GM12892 (cell line): Measurements from ENCODE around the gene CLEC19A.

Experiments
- POLR2A ChIP-seq: IDR thresholded peaks from 2 replicates; pipeline ENCODE4 v1.6.1; 2011; ENCODE audit warnings: low read depth, low read length, control low read depth
- POLR2AphosphoS5 ChIP-seq: IDR thresholded peaks from 2 replicates; pipeline ENCODE4 v1.6.1; 2011; ENCODE audit warnings: low read depth, low read length, control low read depth
- TAF1 ChIP-seq: IDR thresholded peaks from 2 replicates; pipeline ENCODE4 v1.6.1; 2011; ENCODE audit warnings: low read depth, mild to moderate bottlenecking, control low read depth, low read length, borderline replicate concordance

DNA sequence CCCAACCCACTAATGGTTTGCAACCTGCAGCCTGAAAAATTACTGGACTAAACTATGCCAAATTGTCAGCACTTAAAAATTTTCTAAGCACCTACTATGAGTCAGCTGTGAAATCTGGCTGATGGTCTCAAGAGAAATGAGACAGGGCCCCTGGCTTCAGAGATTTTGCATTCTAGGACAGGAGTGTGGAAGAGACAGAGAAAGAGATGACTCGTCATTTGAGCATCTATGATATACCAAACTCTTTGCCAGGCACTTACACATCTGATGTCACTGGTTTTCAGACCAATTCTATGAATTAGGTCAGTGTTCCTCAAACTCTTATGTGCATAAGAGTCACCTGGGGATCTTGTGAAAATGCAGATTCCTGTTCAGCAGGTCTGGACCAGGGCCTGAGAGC is 44.4 kb downstream of the CLEC19A start:
- no peak for TF ChIP-seq POLR2AphosphoS5
- TF ChIP-seq POLR2A: no peak
- no peak for TF ChIP-seq TAF1
